ENCODE data around the gene HABP4. TPM values are rescaled to one million over a fixed set of nuclear protein-coding genes. Genes with fewer than 3 reads are reported as not detected.

The HABP4 gene
- total RNA-seq, 4 donors from 2014 or later = 18.4 to 24.1 (median 20.8) TPM

DNA sequence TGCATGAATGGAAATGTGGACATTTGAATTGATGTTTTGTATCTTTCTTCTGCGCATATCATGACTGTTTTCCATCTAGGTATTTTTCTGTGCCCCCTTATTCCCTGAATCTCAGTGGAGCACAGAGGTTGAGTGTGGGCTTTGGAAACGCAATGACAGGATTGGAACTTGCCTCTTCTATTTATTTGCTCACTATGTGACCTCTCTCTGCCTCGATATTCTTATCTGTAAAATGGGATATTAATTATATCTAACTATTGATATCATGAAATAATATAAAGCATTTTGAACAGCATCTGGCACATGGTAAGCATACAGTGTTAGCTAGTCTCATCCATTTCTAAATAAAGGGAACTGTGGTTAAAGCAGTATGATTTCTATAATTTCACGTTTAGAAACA lies 26.0 kb downstream of the HABP4 start:
- Histone ChIP-seq H3K27ac (no peak overlapping the region), H3K4me3 (replicated peaks in 1 of 3) (no peak overlapping the region), H3K27me3 (no peaks in the 10 kb centered on the region), H3K36me3 (peaks cover 4 to 15% of the 10 kb centered on the region in 2 donors), H3K4me1 (no peaks in the 10 kb centered on the region), H3K9me3 (no peaks in the 10 kb centered on the region)
- TF ChIP-seq CTCF (IDR thresholded peaks at IDR 0.05) (no peak), POLR2A (IDR thresholded peaks at IDR 0.05) (no peak)
- no peak for DNase-seq
- WGBS, 2 donors = 95 to 98% methylated on average over 4 of the region's 4 CpGs
- intact Hi-C loops (cut with DNase I) = no loop called here

DNA sequence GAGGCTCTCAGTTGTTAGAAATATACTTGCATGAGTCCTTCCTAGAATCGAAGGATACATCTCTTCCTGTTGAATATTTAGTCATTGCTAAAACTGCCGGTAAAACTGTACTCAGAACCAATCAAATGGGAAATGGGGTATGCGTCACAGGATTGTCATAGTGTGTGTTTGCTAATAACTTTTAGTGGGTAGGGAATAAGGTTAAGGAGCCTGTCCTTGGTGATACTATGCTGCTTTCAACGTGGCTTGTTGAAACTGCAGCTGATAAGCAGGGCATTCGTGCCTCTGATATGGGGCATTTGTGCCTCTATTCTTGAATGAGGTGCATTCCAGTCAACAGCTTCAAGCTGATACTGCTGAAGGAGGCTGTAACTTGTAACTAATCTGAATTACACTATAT lies 26.6 kb downstream of the HABP4 start:
- intact Hi-C loops (cut with DNase I) = no loop called here
- DNase-seq = no peak
- Histone ChIP-seq H3K27ac (no peak overlapping the region), H3K4me3 (replicated peaks in 1 of 3) (no peak overlapping the region), H3K27me3 (no peaks in the 10 kb centered on the region), H3K9me3 (no peaks in the 10 kb centered on the region), H3K36me3 (peaks cover 0 to 15% of the 10 kb centered on the region in 2 donors), H3K4me1 (no peaks in the 10 kb centered on the region)
- 79 to 83% methylated on average over 5 of the region's 5 CpGs for WGBS, 2 donors
- TF ChIP-seq POLR2A (IDR thresholded peaks at IDR 0.05) = no peak
- no peak for TF ChIP-seq CTCF (IDR thresholded peaks at IDR 0.05)

DNA sequence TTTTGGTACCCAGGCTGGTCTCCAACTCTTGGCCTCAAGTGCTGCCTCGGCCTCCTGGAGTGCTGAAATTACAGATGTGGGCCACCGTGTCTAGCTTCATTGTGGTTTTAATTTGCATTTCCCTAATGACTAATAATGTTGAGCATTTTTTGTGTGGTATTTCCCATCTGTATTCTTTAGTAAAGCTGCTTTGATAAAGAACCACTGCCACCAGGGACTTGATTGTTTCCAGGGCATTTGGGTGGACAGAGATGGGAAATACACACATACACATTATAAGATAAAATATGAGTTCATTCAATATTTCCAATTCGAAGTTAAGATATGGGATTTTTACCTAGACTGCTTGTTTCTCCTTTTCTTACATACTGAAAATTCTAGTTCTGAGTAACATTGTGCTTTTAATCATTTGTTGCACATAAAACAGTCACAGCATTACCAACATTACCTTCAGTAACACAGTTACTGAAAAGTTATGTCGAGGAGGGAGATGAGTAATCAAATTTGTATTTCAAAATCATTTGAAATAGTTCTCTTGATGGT lies 28.9 kb downstream of the HABP4 start:
- Histone ChIP-seq H3K27me3 (no peaks in the 10 kb centered on the region), H3K4me1 (no peaks in the 10 kb centered on the region), H3K4me3 (replicated peaks in 1 of 3) (no peak overlapping the region), H3K27ac (no peak overlapping the region), H3K36me3 (peaks cover 0 to 2% of the 10 kb centered on the region in 2 donors), H3K9me3 (no peaks in the 10 kb centered on the region)
- WGBS, 2 donors = 87 to 90% methylated on average over 4 of the region's 4 CpGs
- no peak for TF ChIP-seq CTCF (IDR thresholded peaks at IDR 0.05)
- TF ChIP-seq POLR2A (IDR thresholded peaks at IDR 0.05) = no peak
- no peak for DNase-seq
- intact Hi-C loops (cut with DNase I) = no loop called here

DNA sequence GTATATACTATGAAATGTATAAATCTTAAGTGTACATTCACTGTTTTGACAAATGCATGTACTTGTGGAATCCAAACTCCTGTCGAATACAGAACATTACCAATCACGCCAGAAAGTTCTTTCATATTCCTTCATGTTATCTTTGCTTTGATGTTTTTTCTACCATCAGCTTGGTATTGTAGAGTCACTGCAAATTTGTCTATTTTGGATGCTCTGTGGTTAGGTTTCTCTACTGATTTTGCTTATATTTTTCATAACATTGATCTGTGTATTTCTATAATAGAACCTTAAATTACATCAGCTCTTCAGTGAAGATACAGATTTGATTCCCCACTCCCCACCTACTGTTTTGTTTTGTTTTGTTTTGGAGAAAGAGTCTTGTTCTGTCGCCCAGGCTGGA lies 30.8 kb downstream of the HABP4 start:
- peaks cover 0 to 6% of the 10 kb centered on the region in 2 donors for H3K4me1 ChIP-seq
- H3K27me3 ChIP-seq = no peaks in the 10 kb centered on the region
- TF ChIP-seq POLR2A (IDR thresholded peaks at IDR 0.05) (no peak), CTCF (IDR thresholded peaks at IDR 0.05) (no peak)
- no peaks in the 10 kb centered on the region for H3K9me3 ChIP-seq
- WGBS, 2 donors = 98 to 100% methylated on average over 3 of the region's 3 CpGs
- intact Hi-C loops (cut with DNase I) = no loop called here
- H3K4me3 ChIP-seq (replicated peaks in 1 of 3) = no peak overlapping the region
- H3K36me3 ChIP-seq = no peaks in the 10 kb centered on the region
- no peak overlapping the region for H3K27ac ChIP-seq
- no peak for DNase-seq

DNA sequence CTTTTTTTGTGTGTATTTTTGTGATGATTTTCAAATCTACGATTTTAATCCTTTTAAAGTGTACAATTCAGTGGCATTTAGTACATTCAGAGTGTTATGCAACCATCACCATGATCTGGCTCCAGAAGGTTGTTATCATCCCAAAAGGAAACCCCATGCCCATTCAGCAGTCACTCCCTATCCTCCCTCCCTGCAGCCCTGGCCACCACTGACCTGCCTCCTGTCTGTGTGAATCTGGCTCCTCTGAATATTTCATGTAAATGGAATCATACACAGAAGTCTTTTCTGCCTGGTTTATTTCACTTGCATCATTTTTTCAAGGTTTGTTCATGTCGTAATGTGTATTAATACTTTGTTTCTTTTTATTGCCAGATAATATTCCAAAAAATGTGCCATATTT lies 32.5 kb downstream of the HABP4 start:
- intact Hi-C loops (cut with DNase I) = no loop called here
- H3K27ac ChIP-seq = no peak overlapping the region

More for the DNA sequence above, 32.5 kb downstream of the HABP4 start:
- no peak for TF ChIP-seq POLR2A (IDR thresholded peaks at IDR 0.05)
- no peak for TF ChIP-seq CTCF (IDR thresholded peaks at IDR 0.05)
- no peak for DNase-seq
- Histone ChIP-seq H3K9me3 (no peaks in the 10 kb centered on the region), H3K4me3 (replicated peaks in 1 of 3) (no peak overlapping the region), H3K27me3 (no peaks in the 10 kb centered on the region), H3K36me3 (no peaks in the 10 kb centered on the region), H3K4me1 (peaks cover 14 to 23% of the 10 kb centered on the region in 2 donors)
- 70 to 95% methylated on average over 2 of the region's 2 CpGs for WGBS, 2 donors
